ENCODE measurements around the gene NIF3L1.
"Not testable (repeated sequence)": the region's sequence is repeated elsewhere in the genome, so short reads cannot be mapped to it uniquely, and the experiment has no call there.

The NIF3L1 gene

DNA sequence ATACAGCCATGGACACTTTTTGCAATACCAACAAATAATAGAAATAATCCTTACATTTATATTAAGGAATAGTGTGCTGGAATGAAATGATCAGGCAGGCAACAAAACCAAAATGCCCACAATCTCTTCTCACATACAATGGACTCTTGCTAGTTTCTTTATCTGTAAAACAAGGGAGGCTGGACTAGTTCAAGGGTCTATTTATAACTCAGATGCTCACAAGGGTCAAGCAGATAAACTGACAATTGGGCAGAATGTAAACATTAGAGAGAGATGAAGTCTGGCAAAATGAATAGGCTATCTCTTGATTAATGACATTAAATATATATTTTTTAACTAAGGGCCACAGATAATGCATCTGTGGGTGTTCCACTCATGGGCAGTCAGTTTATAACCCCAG lies 11.7 kb upstream of the NIF3L1 start:
- peak; percentile 50 for DNase-seq

- no peak for DNase-seq
Measured at GRCh38 chr2:200878289-200878880, 10.8 kb upstream of the NIF3L1 start.

DNA sequence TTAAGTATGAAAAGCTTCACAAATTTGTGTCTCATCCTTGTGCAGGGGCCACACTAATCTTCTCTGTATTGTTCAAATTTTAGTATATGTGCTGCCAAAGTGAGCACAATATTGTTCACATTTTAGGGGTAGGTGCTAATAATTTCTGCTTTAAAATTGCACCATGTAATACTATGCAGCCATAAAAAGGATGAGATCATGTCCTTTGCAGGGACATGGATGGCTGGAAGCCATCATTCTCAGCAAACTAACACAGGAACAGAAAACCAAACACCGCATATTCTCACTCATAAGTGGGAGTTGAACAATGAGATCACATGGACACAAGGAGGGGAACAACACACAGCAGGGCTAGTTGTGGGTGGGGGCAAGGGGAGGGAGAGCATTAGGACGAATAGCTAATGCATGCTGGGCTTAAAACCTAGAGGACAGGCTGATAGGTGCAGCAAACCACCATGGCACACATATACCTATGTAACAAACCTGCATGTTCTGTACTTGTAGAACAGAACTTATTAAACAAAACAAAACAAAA lies 7.4 kb upstream of the NIF3L1 start:
- DNase-seq, result not testable (repeated sequence)

GRCh38 chr2:200899482-200899881 lies 10.3 kb downstream of the NIF3L1 start:
- DNase-seq, result no peak

DNA sequence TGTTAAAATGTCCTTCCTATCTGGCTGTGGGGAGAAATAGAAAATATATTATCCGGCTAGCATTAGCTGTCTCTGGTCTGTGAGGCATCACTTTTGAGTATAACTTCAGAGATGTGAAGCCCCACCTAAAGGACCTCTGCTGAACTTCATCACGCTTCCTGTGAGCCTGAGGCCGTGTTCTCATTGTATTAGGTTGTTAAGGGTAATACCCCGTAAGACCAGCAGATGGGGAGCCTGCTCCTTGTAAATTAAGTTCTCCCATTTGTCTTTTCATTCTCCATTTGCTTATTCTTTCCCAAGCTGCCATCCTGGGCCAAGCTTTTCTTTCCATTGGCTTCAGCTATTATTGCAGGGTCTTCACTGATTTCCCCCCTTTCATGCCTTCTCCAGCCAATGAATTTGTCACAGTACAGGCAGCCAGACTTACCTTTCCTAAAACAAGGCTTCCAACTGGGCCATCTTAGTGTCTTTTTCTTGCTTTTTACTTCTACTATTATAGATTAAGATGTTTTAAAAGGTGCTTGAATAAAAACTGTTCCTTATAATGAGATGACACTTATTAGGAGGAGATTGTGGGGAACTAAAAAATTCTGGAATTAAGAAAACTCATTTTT lies 12.4 kb downstream of the NIF3L1 start:
- peak; percentile 97 for DNase-seq

DNA sequence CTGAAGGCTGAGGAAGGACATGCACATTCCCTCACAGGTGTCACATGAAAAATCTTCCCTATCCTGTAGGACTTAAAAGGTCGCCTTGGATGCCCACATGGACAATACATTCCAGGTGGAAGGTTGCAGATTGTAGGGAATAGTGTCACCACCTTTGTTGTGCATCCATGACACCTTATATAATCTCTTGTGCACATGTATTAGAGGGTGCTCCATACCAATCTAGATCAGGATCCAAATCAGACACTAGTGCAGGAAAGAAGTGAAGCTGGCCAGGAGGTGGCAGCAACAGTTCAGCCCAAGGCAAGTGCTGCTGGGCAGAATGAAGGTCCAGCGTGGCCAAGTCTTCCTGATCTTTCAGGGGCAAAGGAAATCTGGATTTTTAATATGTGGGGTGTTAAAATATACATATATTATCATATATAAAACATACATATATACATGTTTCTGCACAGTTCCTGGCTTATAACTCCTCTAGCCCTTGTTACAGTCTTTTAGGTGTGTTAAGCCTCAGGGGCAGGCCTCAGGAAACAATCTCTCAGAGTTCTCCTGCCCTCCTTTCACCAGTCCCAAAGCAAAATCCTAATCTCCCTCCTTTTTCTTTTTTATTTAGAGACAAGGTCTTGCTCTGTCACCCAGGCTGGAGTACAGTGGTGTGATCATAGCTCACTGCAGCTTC lies 16.6 kb downstream of the NIF3L1 start:
- DNase-seq, result peak; percentile 87

DNA sequence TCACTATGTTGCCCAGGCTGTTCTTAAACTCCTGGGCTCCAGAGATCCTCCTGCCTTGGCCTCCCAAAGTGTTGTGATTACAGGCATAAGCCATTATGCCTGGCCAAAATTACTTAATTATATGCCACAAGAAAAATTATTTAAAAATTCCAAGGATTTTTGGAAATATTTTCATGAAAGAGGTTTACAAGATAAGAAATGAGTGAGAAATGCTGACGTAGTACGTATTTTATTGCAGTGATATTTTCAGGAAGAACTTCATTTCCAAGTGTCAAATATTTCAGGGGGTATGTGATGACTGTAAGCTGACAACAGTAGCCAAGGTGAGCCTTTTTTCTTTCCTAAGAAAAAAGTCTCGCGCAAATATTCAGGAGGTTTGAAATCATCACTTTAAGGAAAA lies 20.8 kb downstream of the NIF3L1 start:
- no peak for DNase-seq

DNA sequence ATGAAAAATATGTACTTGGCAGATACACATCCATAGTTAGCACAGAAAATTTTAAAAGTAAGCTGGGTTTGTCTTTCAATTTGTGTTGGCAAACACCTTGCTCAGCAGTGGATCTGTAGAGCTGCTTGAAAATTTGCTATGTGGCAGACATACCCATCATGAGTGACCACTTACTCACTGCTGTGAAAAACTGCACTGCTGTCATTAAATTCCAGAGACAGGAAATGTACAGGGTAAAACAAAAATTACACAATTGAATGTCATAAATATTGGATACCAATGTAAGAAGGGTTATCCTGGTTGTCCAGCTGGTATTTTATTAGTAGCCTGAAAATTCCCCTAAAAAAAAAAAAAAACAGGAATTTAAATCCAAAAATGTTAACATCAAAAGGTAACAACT lies 24.5 kb downstream of the NIF3L1 start:
- no peak for DNase-seq

GRCh38 chr2:200922439-200922838 lies 33.3 kb downstream of the NIF3L1 start:
- DNase-seq, result no peak

DNA sequence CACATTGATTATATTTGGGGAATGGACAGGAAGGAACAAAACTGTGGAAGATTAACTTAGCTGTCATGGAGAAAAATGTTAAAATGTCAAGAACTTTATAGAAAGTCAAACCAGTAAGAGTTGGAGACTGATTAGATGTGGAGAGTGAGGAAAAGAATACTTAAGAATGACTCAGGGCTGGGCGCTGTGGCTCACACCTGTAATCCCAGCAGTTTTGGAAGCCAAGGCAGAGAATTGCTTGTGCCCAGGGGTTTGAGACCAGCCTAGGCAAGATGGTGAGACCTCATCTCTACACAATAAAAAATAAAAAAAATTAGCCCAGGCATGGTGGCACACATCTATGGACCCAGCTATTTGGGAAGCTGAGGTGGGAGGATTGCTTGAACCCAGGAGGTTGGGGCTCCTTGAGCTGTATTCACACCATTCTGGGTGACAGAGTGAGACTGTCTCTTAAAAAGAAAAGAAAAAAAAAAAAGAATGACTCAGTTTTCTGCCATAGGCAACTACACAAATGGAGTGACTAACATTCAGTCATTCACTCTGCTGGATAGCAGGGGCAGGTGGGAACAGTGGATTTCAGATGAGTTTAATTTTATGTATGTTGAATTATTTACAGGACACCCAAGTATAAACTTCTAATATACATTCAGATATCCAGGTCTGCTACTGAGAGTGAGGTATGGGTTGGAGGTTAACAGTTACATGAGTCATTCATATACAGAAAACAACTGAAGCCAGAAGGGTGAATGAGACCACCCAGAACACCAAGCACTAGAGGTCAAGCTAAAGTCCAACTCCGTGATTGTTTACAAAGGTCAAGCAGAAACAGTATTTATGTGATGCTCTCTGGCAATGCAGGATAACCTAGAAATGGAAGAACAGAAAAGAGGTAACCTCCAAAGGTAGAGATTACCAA lies 40.4 kb downstream of the NIF3L1 start:
- no peak for DNase-seq

- peak; percentile 53 for DNase-seq
Measured at GRCh38 chr2:200930947-200931626, 41.9 kb downstream of the NIF3L1 start.

GRCh38 chr2:200939832-200940231 lies 50.7 kb downstream of the NIF3L1 start:
- no peak for DNase-seq

GRCh38 chr2:200943527-200944105 lies 54.4 kb downstream of the NIF3L1 start:
- no peak for DNase-seq

- peak; percentile 48 for DNase-seq
Measured at GRCh38 chr2:200944467-200945394, 55.6 kb downstream of the NIF3L1 start.

DNA sequence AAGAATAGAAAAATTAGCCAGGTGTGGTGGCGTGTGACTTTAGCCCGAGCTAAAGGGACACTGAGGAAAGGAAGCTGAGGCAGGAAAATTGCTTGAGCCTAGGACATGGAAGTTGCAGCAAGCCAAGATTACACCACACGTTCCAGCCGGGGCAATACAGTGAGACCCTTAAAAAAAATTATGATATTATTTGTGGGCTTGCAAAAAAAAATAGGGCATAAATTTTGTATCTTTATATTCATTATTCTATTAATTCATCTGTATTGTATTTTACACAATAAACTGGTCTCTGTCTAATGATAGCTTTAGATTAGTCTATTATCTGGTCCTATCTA lies 56.2 kb downstream of the NIF3L1 start:
- no peak for DNase-seq

GRCh38 chr2:200950378-200950777 lies 61.2 kb downstream of the NIF3L1 start:
- DNase-seq, result no peak

Measured in hematopoietic multipotent progenitor cell treated with erythropoietin and hydrocortisone succinate and interleukin-3 and kit ligand, for 6 days (in vitro differentiated cells).